Ovary (tissue), 3 donors: ENCODE measurements around the gene SPA17.

Source experiments
- CTCF ChIP-seq, 3 donors: fragments of 450-650 bp in 2 of 3; fragments of 200-600 bp in 1 of 3; IDR thresholded peaks; one replicate each; pipeline versions ENCODE4 v1.5.1 to v1.8.0; 2016 to 2022; ENCODE audit warnings: antibody characterized with exemption in 3 of 3, mild to moderate bottlenecking in 1 of 3
- EP300 ChIP-seq: sonication (generic); formaldehyde crosslinking; IDR thresholded peaks from one replicate; pipeline ENCODE4 v1.6.1; 2017; ENCODE audit warnings: antibody characterized with exemption
- POLR2A ChIP-seq: fragments of 450-650 bp; IDR thresholded peaks from one replicate; pipeline ENCODE4 v1.6.1; 2017; ENCODE audit warnings: antibody characterized with exemption, mild to moderate bottlenecking, moderate library complexity
- donor health status: DM: no; HTN: no; CAD: no.

DNA sequence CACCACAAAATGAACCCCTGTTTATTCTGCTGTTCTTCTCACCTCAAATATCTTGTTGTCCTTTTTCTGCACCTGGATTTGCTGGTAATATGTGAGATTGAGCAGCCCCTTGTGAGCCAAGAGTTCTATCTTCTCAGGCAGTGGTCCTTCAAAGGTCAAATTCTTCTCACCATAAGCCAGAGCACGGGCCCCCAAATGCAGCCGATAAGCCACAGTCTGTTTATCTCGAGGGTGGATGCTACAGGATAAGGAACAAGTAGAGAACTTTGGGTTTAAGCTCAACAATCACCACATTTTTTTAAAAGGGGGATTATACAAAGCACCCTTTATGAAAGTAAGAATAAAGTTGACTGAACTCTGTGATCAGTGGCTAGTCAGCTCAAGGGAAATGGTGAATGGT is 35.2 kb upstream of the SPA17 start:
- TF ChIP-seq CTCF (IDR thresholded peaks at IDR 0.05) (no peak), EP300 (no peak), POLR2A (no peak)
